OCI-LY7 (cell line): ENCODE results near the gene ANK3. TPM values are rescaled to one million over a fixed set of nuclear protein-coding genes. Genes with fewer than 3 reads are reported as not detected.

Experiments
- BruUV-seq: library from RNA; stranded (reverse); fragments of 400-500 nt; replicated peaks from 2 replicates; lab custom pipeline; 2021; lab: Mats Ljungman, UMichigan
- CTCF ChIA-PET: fragments of 300-600 bp; sonication (Branson Sonifier 250); formaldehyde crosslinking; loops from one replicate; lab custom pipeline; 2022; ENCODE audit warnings: antibody characterized with exemption; ENCODE audit not compliant: unreplicated experiment; lab: Charles Lee
- POLR2A ChIA-PET: fragments of 300-600 bp; sonication (Branson Sonifier 250); formaldehyde crosslinking; loops from one replicate; lab custom pipeline; 2022; ENCODE audit warnings: antibody characterized with exemption; lab: Charles Lee
- DNase-seq: peaks from one replicate; pipeline ENCODE4 v3.0.0-alpha.2; 2015; ENCODE audit warnings: low spot score
- H2AFZ ChIP-seq: fragments of 200-600 bp; sonication (generic), shearing (Covaris generic); 2 replicates; pipeline ENCODE4 v1.6.1; 2014; ENCODE audit warnings: mild to moderate bottlenecking, antibody characterized with exemption, low read length, moderate library complexity
- H3K27ac ChIP-seq: fragments of 200-600 bp; sonication (generic); 2 replicates; pipeline ENCODE4 v1.5.1; 2014; ENCODE audit warnings: mixed run types, low read depth, mild to moderate bottlenecking, moderate library complexity, low read length, inconsistent platforms; ENCODE audit not compliant: poor library complexity, severe bottlenecking
- H3K36me3 ChIP-seq: fragments of 200-600 bp; sonication (generic); 2 replicates; pipeline ENCODE4 v1.6.1; 2014; ENCODE audit warnings: mild to moderate bottlenecking, antibody characterized with exemption, low read length, moderate library complexity, mixed read lengths; ENCODE audit not compliant: insufficient read depth
- H3K4me1 ChIP-seq: fragments of 200-600 bp; sonication (generic); 2 replicates; pipeline ENCODE4 v1.5.1; 2014; ENCODE audit warnings: mild to moderate bottlenecking, low read length; ENCODE audit not compliant: insufficient read depth, poor library complexity, severe bottlenecking
- H3K4me2 ChIP-seq: fragments of 200-600 bp; sonication (generic); 2 replicates; pipeline ENCODE4 v1.6.1; 2014; ENCODE audit warnings: mild to moderate bottlenecking, low read length
- H3K4me3 ChIP-seq: fragments of 200-600 bp; sonication (generic); 2 replicates; pipeline ENCODE4 v1.5.1; 2014; ENCODE audit warnings: mild to moderate bottlenecking, low read depth, low read length; ENCODE audit not compliant: poor library complexity, severe bottlenecking
- H3K79me2 ChIP-seq: fragments of 200-600 bp; sonication (generic); 2 replicates; pipeline ENCODE4 v1.6.1; 2016; ENCODE audit warnings: low read depth, mild to moderate bottlenecking, low read length, moderate library complexity, mixed read lengths; ENCODE audit not compliant: insufficient read depth
- H3K9me2 ChIP-seq: fragments of 200-600 bp; sonication (generic); 2 replicates; pipeline ENCODE4 v1.6.1; 2016; ENCODE audit warnings: mild to moderate bottlenecking, low read length, mixed read lengths; ENCODE audit not compliant: insufficient read depth
- H3K9me3 ChIP-seq: fragments of 200-600 bp; sonication (generic); 2 replicates; pipeline ENCODE4 v1.6.1; 2014; ENCODE audit warnings: mild to moderate bottlenecking, mixed run types, low read length, mixed read lengths
- H4K20me1 ChIP-seq: fragments of 200-600 bp; sonication (generic); 2 replicates; pipeline ENCODE4 v1.6.1; 2014; ENCODE audit warnings: mild to moderate bottlenecking, antibody characterized with exemption, low read length, moderate library complexity, mixed read lengths; ENCODE audit not compliant: insufficient read depth
- CTCF ChIP-seq: fragments of 200-600 bp; sonication (generic); conservative IDR thresholded peaks from 2 replicates; pipeline ENCODE4 v1.5.1; 2014; ENCODE audit warnings: mild to moderate bottlenecking, antibody characterized with exemption, low read length, moderate library complexity, mixed read lengths
- EZH2phosphoT487 ChIP-seq: fragments of 200-600 bp; sonication (generic); IDR thresholded peaks from 2 replicates; pipeline ENCODE4 v1.6.1; 2018; ENCODE audit warnings: low read depth, borderline replicate concordance, mild to moderate bottlenecking, mixed run types, antibody characterized with exemption, low read length, moderate library complexity, mixed read lengths
- intact Hi-C: fragments of 100-400 bp; cut with micrococcal nuclease; formaldehyde crosslinking; loops from one replicate; pipeline ENCODE4 v1.10.0; 2022; ENCODE audit not compliant: unreplicated experiment
- total RNA-seq, 2 experiments: library from RNA; depleted of rRNA in 1 of 2; stranded (reverse); fragments of >200 nt in 1 of 2; shearing (Covaris generic) in 1 of 2; gene quantifications; 2 replicates each; pipeline ENCODE4 v1.2.3, GENCODE V29; 2014 to 2022

The ANK3 gene
- total RNA-seq, 2 experiments from 2014 or later, result 0.13 to 0.49 TPM

GRCh38 chr10:60299390-60299778 is 90.3 kb downstream of the ANK3 start:
- no peaks in the 10 kb centered on the region for H3K9me3 ChIP-seq
- intact Hi-C loops, result no loop called here
- BruUV-seq, result no TSS peak
- H3K9me2 ChIP-seq, result no peaks in the 10 kb centered on the region
- DNase-seq, result no peak
- H2AFZ ChIP-seq, result no peak overlapping the region
- ChIA-PET CTCF (no interaction called here), POLR2A (interaction anchor here (0.5 to 0.6 kb wide), 2 partner anchors 54 to 1669 kb away, joined by 3 to 6 read pairs; no protein-coding TSS in a partner anchor)
- no peak overlapping the region for H3K27ac ChIP-seq
- no peaks in the 10 kb centered on the region for H3K36me3 ChIP-seq
- no peak overlapping the region for H3K4me2 ChIP-seq
- no peak overlapping the region for H3K4me3 ChIP-seq
- H3K4me1 ChIP-seq, result no peaks in the 10 kb centered on the region
- TF ChIP-seq EZH2phosphoT487 (no peak), CTCF (no peak)
- H3K79me2 ChIP-seq, result no peaks in the 10 kb centered on the region
- no peaks in the 10 kb centered on the region for H4K20me1 ChIP-seq

- no peak for DNase-seq
- POLR2A ChIA-PET, result interaction anchor here (0.5 to 0.6 kb wide), 2 partner anchors 53 to 502 kb away, joined by 3 to 6 read pairs; no protein-coding TSS in a partner anchor
- CTCF ChIA-PET, result no interaction called here
Measured at GRCh38 chr10:60298408-60299389, 91.0 kb downstream of the ANK3 start.

More at GRCh38 chr10:60298408-60299389, 91.0 kb downstream of the ANK3 start:
- Histone ChIP-seq H3K36me3 (no peaks in the 10 kb centered on the region), H3K9me2 (no peaks in the 10 kb centered on the region), H3K79me2 (no peaks in the 10 kb centered on the region), H2AFZ (no peak overlapping the region), H3K27ac (no peak overlapping the region), H3K4me3 (no peak overlapping the region), H3K9me3 (no peaks in the 10 kb centered on the region), H4K20me1 (no peaks in the 10 kb centered on the region), H3K4me1 (no peaks in the 10 kb centered on the region), H3K4me2 (no peak overlapping the region)
- no peak for TF ChIP-seq CTCF
- TF ChIP-seq EZH2phosphoT487, result no peak
- intact Hi-C loops, result no loop called here
- BruUV-seq, result no TSS peak
